GM12878 (cell line): ENCODE results near the gene FAM76B. TPM values are rescaled to one million over a fixed set of nuclear protein-coding genes. Genes with fewer than 3 reads are reported as not detected.

Experiments
- ATAC-seq: fragments of 200-7000 bp; cut with Tn5 transposase; 3 replicates; pipeline ENCODE4 v1.9.1; 2020; ENCODE audit warnings: mild to moderate bottlenecking, moderate library complexity
- BruUV-seq: library from RNA; stranded (reverse); fragments of 400-500 nt; replicated peaks from 2 replicates; lab custom pipeline; 2021; lab: Mats Ljungman, UMichigan
- CTCF ChIA-PET: fragments of 300-600 bp; sonication (Branson Sonifier 250); formaldehyde crosslinking; extraction: SDS; loops from one replicate; lab custom pipeline; 2021; ENCODE audit warnings: inconsistent platforms; lab: Yijun Ruan, JAX
- POLR2A ChIA-PET: fragments of 350-600 bp; formaldehyde crosslinking; extraction: SDS; loops from one replicate; lab custom pipeline; 2021; ENCODE audit warnings: inconsistent platforms; lab: Charles Lee
- RAD21 ChIA-PET: fragments of 300-600 bp; sonication (Branson Sonifier 250); formaldehyde crosslinking; loops from one replicate; lab custom pipeline; 2023; ENCODE audit warnings: antibody characterized with exemption; ENCODE audit not compliant: unreplicated experiment; lab: Charles Lee
- SMC1A ChIA-PET: fragments of 300-600 bp; sonication (Branson Sonifier 250); formaldehyde crosslinking; loops from one replicate; lab custom pipeline; 2023; ENCODE audit not compliant: unreplicated experiment, uncharacterized antibody; lab: Charles Lee
- DNase-seq: peaks from one replicate; pipeline ENCODE4 v3.0.0-alpha.2; 2011; ENCODE audit warnings: low read depth, low spot score
- FAIRE-seq: peaks from 3 replicates; lab custom pipeline; 2011; peaks lifted over from hg19 to GRCh38; lab: Jason Lieb, UNC
- H2AFZ ChIP-seq: 2 replicates; pipeline ENCODE4 v1.6.0; 2011; ENCODE audit warnings: low read depth, low read length, control low read depth; ENCODE audit not compliant: control insufficient read depth
- H3K27ac ChIP-seq: 2 replicates; pipeline ENCODE4 v1.5.1; 2011; ENCODE audit warnings: control low read depth; ENCODE audit not compliant: control insufficient read depth, insufficient read depth
- H3K27me3 ChIP-seq, 2 experiments: replicated peaks in 1 of 2; 2 replicates each; pipeline versions ENCODE4 v1.6.0 to v1.6.1; 2011; ENCODE audit warnings: low read length in 1 of 2; ENCODE audit not compliant: control insufficient read depth in 2 of 2, insufficient read depth in 2 of 2
- H3K36me3 ChIP-seq, 2 experiments: 2 replicates each; pipeline ENCODE4 v1.5.1; 2011; ENCODE audit warnings: low read length in 1 of 2; ENCODE audit not compliant: control insufficient read depth in 2 of 2, insufficient read depth in 2 of 2
- H3K4me1 ChIP-seq: 2 replicates; pipeline ENCODE4 v1.6.1; 2011; ENCODE audit warnings: mild to moderate bottlenecking, low read length, moderate library complexity, mixed read lengths; ENCODE audit not compliant: control insufficient read depth, insufficient read depth
- H3K4me2 ChIP-seq: 2 replicates; pipeline ENCODE4 v1.6.0; 2011; ENCODE audit warnings: control low read depth; ENCODE audit not compliant: control insufficient read depth, insufficient read depth
- H3K4me3 ChIP-seq: fragments of 200-600 bp; sonication (generic); 2 replicates; pipeline ENCODE4 v1.5.1; 2016
- H3K79me2 ChIP-seq: 2 replicates; pipeline ENCODE4 v1.6.0; 2011; ENCODE audit warnings: low read length; ENCODE audit not compliant: control insufficient read depth, insufficient read depth
- H3K9ac ChIP-seq: 2 replicates; pipeline ENCODE4 v1.8.0; 2011; ENCODE audit warnings: low read length, control low read depth, mixed read lengths; ENCODE audit not compliant: control insufficient read depth, insufficient read depth
- H3K9me3 ChIP-seq: replicated peaks from 3 replicates; pipeline ENCODE4 v1.5.1; 2011; ENCODE audit warnings: mild to moderate bottlenecking, low read length; ENCODE audit not compliant: control insufficient read depth, insufficient read depth
- H4K20me1 ChIP-seq: 2 replicates; pipeline ENCODE4 v1.6.0; 2011; ENCODE audit not compliant: control insufficient read depth, insufficient read depth
- FOXK2 ChIP-seq: fragments of 450-650 bp; IDR thresholded peaks from 2 replicates; pipeline ENCODE4 v1.6.1; 2017; ENCODE audit warnings: mild to moderate bottlenecking, moderate library complexity
- KDM1A ChIP-seq: fragments of 200-600 bp; sonication (generic); IDR thresholded peaks from 2 replicates; pipeline ENCODE4 v1.6.1; 2016; ENCODE audit warnings: borderline replicate concordance
- RELA ChIP-seq: fragments of 450-650 bp; IDR thresholded peaks from 2 replicates; pipeline ENCODE4 v1.8.0; 2014; ENCODE audit warnings: borderline replicate concordance; ENCODE audit not compliant: partially characterized antibody
- SPI1 ChIP-seq: IDR thresholded peaks from 2 replicates; pipeline ENCODE4 v1.6.1; 2011; ENCODE audit warnings: low read depth, mild to moderate bottlenecking, low read length, moderate library complexity, borderline replicate concordance; ENCODE audit not compliant: insufficient read depth
- ZBED1 ChIP-seq: IDR thresholded peaks from 2 replicates; pipeline ENCODE4 v1.6.1; 2016; ENCODE audit warnings: borderline replicate concordance
- WGBS: methylation state at CpG from one replicate; pipeline ENCODE4 v1.1.6; 2016; ENCODE audit warnings: low lambda C conversion rate; ENCODE audit not compliant: insufficient replicate concordance, insufficient coverage; ENCODE audit errors: missing lambda C conversion rate; 5-methylcytosine and 5-hydroxymethylcytosine counted together
- in situ Hi-C: fragments of 300-500 bp; cut with MboI; formaldehyde crosslinking; loops from 9 replicates; pipeline ENCODE4 v1.14.3; 2018; ENCODE audit warnings: mixed read lengths
- intact Hi-C: fragments of 100-400 bp; cut with micrococcal nuclease; formaldehyde crosslinking; loops from one replicate; pipeline ENCODE4 v1.14.2; 2022; ENCODE audit not compliant: unreplicated experiment
- polyA plus RNA-seq, 11 experiments: library from polyadenylated mRNA; depleted of rRNA in 4 of 11; unstranded in 6 of 11; stranded (reverse) in 5 of 11; fragments of >200 nt; fragmentation: Nextera tagmentation in 4 of 11; fragmentation: Illumina TruSeq in 1 of 11; extraction: Ambion mirVana in 4 of 11; extraction: Trizol in 1 of 11; gene quantifications; 1 replicate in 1 of 11; 2 replicates in 10 of 11; pipeline versions ENCODE4 v1.2.1 to v1.2.3, GENCODE V29; 2011 to 2016; ENCODE audit warnings: inconsistent platforms in 2 of 11, missing spikeins in 2 of 11, low read depth in 1 of 11
- total RNA-seq, 4 experiments: library from RNA; depleted of rRNA in 3 of 4; stranded (reverse); fragments of >200 nt in 3 of 4; fragmentation: Illumina TruSeq in 1 of 4; extraction: Trizol in 1 of 4; gene quantifications; 2 replicates each; pipeline versions ENCODE4 v1.2.1 to v1.2.3, GENCODE V29; 2013 to 2021

FAM76B gene
- total and polyA plus RNA-seq, 10 of the 15 experiments (the other 5 are each of a cell fraction or from before 2014, with no cell fraction given), result 13.5 to 56.8 (median 28.4) TPM

- TF ChIP-seq KDM1A (no peak), RELA (no peak), ZBED1 (no peak)
- TF ChIP-seq, all 136 proteins: peak for 0
Measured at GRCh38 chr11:95832763-95833162, 43.2 kb upstream of the FAM76B start (continued).

GRCh38 chr11:95831198-95831883 lies 41.8 kb upstream of the FAM76B start:
- no peak for FAIRE-seq
- H3K36me3 ChIP-seq, result peaks cover 0 to 15% of the 10 kb centered on the region in 2 experiments
- intact Hi-C loops, result no loop called here
- RAD21 ChIA-PET, result no interaction called here
- H3K27ac ChIP-seq, result no peak overlapping the region
- no peak overlapping the region for H3K4me2 ChIP-seq
- TF ChIP-seq SPI1 (peak; percentile 62; the same call in 1 of the 2 replicates), FOXK2 (no peak)
- TF ChIP-seq, all 136 proteins: peak for 1
- Histone ChIP-seq H3K27me3 (no peaks in the 10 kb centered on the region), H3K4me3 (no peak overlapping the region), H3K9ac (no peak overlapping the region), H3K4me1 (no peaks in the 10 kb centered on the region), H3K9me3 (no peaks in the 10 kb centered on the region), H4K20me1 (no peaks in the 10 kb centered on the region), H2AFZ (no peak overlapping the region), H3K79me2 (no peaks in the 10 kb centered on the region)
- TSS peak; percentile 27 for BruUV-seq
- ATAC-seq (peak; percentile 30; the same call in 2 of the 3 replicates), DNase-seq (no peak)
- ChIA-PET SMC1A (interaction anchor here (1.0 to 1.1 kb wide), 2 partner anchors 30 to 120 kb away, joined by 3 to 5 read pairs; no protein-coding TSS in a partner anchor), POLR2A (no interaction called here), CTCF (interaction anchor here (1.0 to 1.3 kb wide), 4 partner anchors 8 to 598 kb away, joined by 3 to 5 read pairs (median 4); partner anchors contain the start of gene MAML2)
- in situ Hi-C loops, result no loop called here
- WGBS, result 5% methylated on average over 2 of the region's 2 CpGs
